Chondrocyte (in vitro differentiated cells): Measurements from ENCODE around the gene NBEAL1. TPM values are rescaled to one million over a fixed set of nuclear protein-coding genes. Genes with fewer than 3 reads are reported as not detected.

Source experiments
- DNase-seq: peaks from one replicate; pipeline ENCODE4 v3.0.0; 2021; ENCODE audit warnings: mixed read lengths, low spot score
- H3K27ac Mint-ChIP-seq: one replicate; pipeline ENCODE4 v1.8.0; 2021; ENCODE audit warnings: mild to moderate bottlenecking, moderate library complexity, mixed read lengths; ENCODE audit not compliant: unreplicated experiment
- H3K27me3 Mint-ChIP-seq: 2 replicates; pipeline ENCODE4 v1.8.0; 2021; ENCODE audit warnings: low read depth, mixed read lengths
- H3K36me3 Mint-ChIP-seq: 2 replicates; pipeline ENCODE4 v1.8.0; 2021; ENCODE audit warnings: low read depth, mixed read lengths
- H3K4me1 Mint-ChIP-seq: 2 replicates; pipeline ENCODE4 v1.8.0; 2021; ENCODE audit warnings: low read depth, mild to moderate bottlenecking, mixed read lengths
- H3K4me3 Mint-ChIP-seq: one replicate; pipeline ENCODE4 v1.8.0; 2021; ENCODE audit warnings: mild to moderate bottlenecking, moderate library complexity, mixed read lengths; ENCODE audit not compliant: unreplicated experiment
- H3K9me3 Mint-ChIP-seq: 2 replicates; pipeline ENCODE4 v1.8.0; 2021; ENCODE audit warnings: low read depth, mixed read lengths
- CTCF ChIP-seq: fragments of 200-600 bp; sonication (generic); IDR thresholded peaks from 2 replicates; pipeline ENCODE4 v1.5.0; 2021; ENCODE audit warnings: antibody characterized with exemption, mild to moderate bottlenecking, moderate library complexity
- total RNA-seq: library from RNA; stranded (reverse); gene quantifications from 3 replicates; pipeline ENCODE4 v1.2.1, GENCODE V29; 2021

NBEAL1 gene
- total RNA-seq, 1 donor from 2014 or later, result 38.7 TPM

- peak overlapping the region; percentile 99 for H3K4me3 Mint-ChIP-seq
- H3K27me3 Mint-ChIP-seq, result no peaks in the 10 kb centered on the region
- no peaks in the 10 kb centered on the region for H3K9me3 Mint-ChIP-seq
- no peak for TF ChIP-seq CTCF
- H3K27ac Mint-ChIP-seq, result peak overlapping the region; percentile 97
- H3K4me1 Mint-ChIP-seq, result peaks cover 21% of the 10 kb centered on the region
- H3K36me3 Mint-ChIP-seq, result no peaks in the 10 kb centered on the region
- no peak for DNase-seq
Observed at GRCh38 chr2:203237346-203238238, 222.9 kb downstream of the NBEAL1 start.

- H3K36me3 Mint-ChIP-seq, result peaks cover 4% of the 10 kb centered on the region
- H3K27me3 Mint-ChIP-seq, result no peaks in the 10 kb centered on the region
- H3K4me1 Mint-ChIP-seq, result peaks cover 21% of the 10 kb centered on the region
- no peak for TF ChIP-seq CTCF
- peak overlapping the region; percentile 97 for H3K27ac Mint-ChIP-seq
- H3K9me3 Mint-ChIP-seq, result no peaks in the 10 kb centered on the region
- H3K4me3 Mint-ChIP-seq, result peak overlapping the region; percentile 99
- DNase-seq, result no peak
Observed at GRCh38 chr2:203238292-203238703, 223.6 kb downstream of the NBEAL1 start.

- H3K9me3 Mint-ChIP-seq, result no peaks in the 10 kb centered on the region
- peak; percentile 70 for TF ChIP-seq CTCF
- no peaks in the 10 kb centered on the region for H3K27me3 Mint-ChIP-seq
- peak within 1 kb of the TSS; percentile 97 for H3K27ac Mint-ChIP-seq
- H3K4me3 Mint-ChIP-seq, result peak within 1 kb of the TSS; percentile 99
- peak; percentile 98 for DNase-seq
- peaks cover 21% of the 10 kb centered on the region for H3K4me1 Mint-ChIP-seq
- H3K36me3 Mint-ChIP-seq, result peaks cover 7% of the 10 kb centered on the region
Observed at GRCh38 chr2:203238704-203239526, 224.2 kb downstream of the NBEAL1 start, which contains the start of gene CYP20A1. CYP20A1 (plus strand) TSS chr2:203239018; CDS start chr2:203239063, 45 bp downstream.

GRCh38 chr2:203240491-203240890 is 225.8 kb downstream of the NBEAL1 start:
- Mint-ChIP-seq H3K4me1 (peaks cover 21% of the 10 kb centered on the region), H3K9me3 (no peaks in the 10 kb centered on the region), H3K27ac (peak overlapping the region; percentile 34), H3K36me3 (peaks cover 10% of the 10 kb centered on the region), H3K27me3 (no peaks in the 10 kb centered on the region), H3K4me3 (peak overlapping the region; percentile 99)
- no peak for TF ChIP-seq CTCF
- no peak for DNase-seq

- Mint-ChIP-seq H3K27me3 (no peaks in the 10 kb centered on the region), H3K36me3 (peaks cover 14% of the 10 kb centered on the region), H3K4me3 (no peak overlapping the region), H3K4me1 (peaks cover 21% of the 10 kb centered on the region), H3K9me3 (no peaks in the 10 kb centered on the region), H3K27ac (no peak overlapping the region)
- DNase-seq, result no peak
- TF ChIP-seq CTCF, result no peak
Observed at GRCh38 chr2:203242518-203242917, 227.8 kb downstream of the NBEAL1 start.
